HG02623 (cell line): ENCODE data around the gene ADM2.

ENCODE experiments used
- ATAC-seq: cut with Tn5 transposase; IDR thresholded peaks from one replicate; pipeline ENCODE4 v1.9.1; 2021; ENCODE audit warnings: moderate library complexity; ENCODE audit not compliant: unreplicated experiment

The ADM2 gene

GRCh38 chr22:50467341-50467740 lies 14.0 kb upstream of the ADM2 start:
- ATAC-seq = no peak

DNA sequence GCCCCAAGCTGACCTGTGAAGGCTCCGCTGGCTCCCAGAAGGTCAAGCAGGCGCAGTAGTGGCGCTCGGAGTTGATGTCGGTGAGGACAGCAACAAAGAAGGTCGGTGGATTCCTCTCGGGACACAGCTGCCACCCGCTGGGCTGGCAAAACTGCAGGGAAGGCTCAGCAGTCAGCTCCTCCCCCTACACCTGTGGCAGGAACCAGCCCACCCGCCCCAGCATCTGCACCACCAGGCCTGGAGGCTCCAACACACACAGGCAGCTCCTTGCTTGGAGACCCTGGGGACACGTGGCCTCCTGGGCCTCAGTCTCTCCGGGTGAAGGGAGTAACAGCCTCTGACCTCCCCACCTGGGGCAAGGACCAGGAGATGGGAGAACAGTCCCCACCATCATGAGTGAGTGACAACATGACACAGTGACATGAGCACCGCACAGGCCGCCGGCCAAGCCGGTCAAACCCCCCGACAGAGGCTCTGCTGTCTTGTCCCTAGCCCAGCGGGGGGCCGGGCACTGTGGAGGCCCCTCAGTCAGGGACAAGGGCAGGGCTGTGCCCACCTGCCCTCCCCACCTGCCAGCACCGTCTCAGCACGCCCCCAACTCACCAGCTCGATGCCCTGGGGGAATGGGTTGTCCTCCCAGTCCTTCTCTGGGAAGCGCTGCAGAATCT lies 13.4 kb upstream of the ADM2 start:
- ATAC-seq = no peak

- ATAC-seq = no peak
Measured at GRCh38 chr22:50468626-50469025, 12.7 kb upstream of the ADM2 start.

DNA sequence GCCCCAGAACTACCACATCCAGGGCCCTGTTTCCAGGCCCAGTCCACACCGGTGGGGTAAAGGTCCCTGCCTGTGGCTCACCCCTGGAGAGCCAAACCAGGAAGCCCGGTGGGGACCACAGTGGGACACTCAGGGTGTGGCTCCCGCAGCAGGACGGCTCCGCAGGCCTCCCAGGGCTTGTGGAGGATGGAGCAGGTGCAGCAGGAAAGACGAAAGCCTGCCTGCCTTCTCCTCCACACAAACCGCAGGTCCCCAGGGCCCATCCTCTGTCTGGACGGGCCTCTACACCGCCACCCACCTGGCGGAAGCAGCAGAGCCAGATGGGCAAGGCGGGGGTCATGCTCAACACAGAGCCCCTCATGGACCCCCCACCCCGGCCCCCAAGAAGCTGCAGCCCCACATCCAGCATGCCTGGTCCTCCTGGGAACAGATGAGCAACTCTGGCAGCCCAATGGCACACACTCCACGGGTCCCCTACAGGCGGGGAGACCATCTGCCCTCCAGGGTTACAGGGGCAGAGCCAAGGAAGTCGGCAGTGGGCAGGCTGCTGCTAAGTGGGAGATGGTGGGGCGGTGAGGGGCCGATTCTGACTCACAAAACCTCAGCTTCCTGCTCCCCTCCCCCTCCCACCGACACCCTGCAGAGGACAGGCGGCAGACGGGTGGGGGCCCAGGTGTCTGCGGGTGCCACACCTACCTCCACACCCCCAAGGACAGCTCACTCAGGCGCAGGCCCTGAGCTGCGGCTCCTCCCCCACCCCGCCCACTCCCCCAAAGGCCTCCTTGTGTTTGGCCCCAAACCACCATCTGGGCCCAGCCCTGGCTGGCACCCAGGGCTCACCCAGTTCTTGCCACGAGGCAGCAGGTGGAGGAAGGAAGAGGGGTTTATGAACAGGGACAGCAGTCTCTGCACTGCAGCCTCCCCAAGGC lies 11.7 kb upstream of the ADM2 start:
- ATAC-seq = peak; percentile 41

- no peak for ATAC-seq
Measured at GRCh38 chr22:50470491-50470890, 10.9 kb upstream of the ADM2 start.

GRCh38 chr22:50471197-50471847 lies 10.0 kb upstream of the ADM2 start:
- no peak for ATAC-seq

DNA sequence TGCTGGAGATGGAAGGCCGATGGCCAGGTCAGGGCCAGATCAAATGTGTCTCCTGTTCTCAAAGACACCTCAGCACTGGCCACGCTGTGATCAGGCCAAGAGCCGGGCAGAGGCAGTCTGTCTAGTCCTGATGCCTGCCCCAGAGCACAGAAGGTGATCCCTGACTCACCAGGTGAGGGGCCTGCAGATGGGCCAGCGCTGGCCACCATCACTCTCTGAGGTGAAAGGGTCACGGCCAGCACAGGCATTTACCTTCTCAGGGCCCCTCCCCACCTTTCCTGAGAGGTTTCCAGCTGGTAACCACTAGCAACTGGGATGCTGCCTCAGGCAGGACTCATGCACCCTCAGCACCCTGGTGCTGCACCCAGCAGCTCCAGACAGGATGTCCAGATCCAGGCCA lies 9.4 kb upstream of the ADM2 start:
- ATAC-seq = no peak

GRCh38 chr22:50473088-50473487 lies 8.3 kb upstream of the ADM2 start:
- ATAC-seq = no peak

- no peak for ATAC-seq
Measured at GRCh38 chr22:50473855-50474671, 7.3 kb upstream of the ADM2 start.

DNA sequence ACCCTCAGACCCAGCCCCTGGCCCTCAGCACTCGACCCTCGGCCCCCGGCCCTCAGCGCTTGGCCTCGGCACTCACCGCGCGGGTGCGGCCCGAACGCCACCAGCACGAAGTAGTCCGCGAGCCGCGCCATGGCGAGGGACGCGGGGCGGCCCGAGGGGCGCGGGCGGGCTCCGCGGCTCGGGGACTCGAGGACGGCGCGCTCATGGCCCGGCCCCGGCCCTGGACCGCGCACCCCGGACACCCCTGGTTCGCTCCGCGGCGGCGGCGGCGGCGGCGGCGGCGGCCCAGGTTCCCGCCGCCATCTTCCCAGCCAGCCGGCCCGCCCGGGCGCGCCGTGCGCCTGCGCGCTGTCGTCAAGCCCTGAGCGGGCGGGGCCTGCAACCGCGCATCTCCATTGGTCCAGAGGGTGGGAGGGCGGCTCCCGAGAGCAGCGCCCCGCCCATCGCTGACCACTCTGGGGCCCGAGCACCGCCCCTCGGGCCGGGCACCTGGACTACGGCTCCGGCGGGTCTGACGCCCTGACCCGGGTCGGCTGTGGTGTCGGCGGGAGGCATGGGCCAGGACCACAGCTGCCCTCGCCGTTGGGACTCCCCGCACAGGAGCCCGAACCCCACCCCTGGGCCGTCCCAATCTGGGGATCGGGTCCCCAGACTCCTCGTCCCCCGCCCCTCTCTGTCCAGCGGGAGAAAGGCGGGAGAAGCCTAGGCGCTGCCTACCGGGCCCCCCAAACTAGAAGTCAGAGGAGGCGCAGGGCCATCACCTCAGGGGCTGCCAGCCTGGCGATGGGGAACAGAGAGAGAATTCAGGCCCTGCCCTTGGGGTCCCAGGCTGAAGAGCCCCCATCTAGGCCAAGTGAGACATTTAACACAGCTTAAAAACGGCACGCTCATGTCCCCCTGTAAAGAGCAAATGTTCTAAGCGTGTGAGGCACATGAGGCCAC lies 6.4 kb upstream of the ADM2 start, which contains the start of gene SBF1:
Gene SBF1, minus strand, starts transcription at position 326 of the 942 bp plus-strand sequence. Its CDS starts 195 bp downstream, at position 131.
- peak; percentile 79 for ATAC-seq

DNA sequence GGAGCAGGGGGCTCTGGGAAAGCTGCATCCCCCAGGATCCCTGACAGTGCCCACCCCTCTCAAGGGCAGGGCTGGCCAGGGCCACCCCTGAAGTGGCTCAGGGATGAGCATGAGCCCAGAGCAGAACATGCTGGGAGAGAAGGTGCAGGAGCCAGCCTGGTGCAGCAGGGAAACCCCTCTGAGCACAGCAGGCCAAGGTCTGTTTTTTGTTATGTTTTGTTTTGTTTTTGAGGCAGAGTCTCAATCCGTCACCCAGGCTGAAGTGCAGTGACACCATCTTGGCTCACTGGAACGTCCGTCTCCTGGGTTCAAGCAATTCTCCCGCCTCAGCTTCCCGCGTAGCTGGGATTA lies 5.7 kb upstream of the ADM2 start:
- no peak for ATAC-seq

DNA sequence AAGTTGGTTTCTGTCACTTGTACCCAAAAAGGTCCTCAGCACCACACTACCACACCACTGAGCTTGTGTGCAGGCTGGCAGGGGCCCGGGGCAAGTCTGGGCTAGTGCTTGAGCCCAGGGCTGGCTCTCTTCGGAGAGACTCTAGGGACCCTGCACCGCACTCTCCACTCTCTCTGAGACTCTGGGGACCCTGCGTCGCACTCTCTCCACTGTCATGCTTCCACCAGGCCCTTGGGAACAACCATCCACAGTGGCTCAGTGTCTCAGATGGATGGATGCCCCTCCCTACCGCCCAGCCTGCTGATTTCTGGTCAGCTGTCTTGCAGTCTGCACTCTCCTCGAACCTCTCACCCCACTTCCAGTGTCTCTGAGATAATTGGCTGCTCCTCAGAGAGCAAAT lies 4.5 kb upstream of the ADM2 start:
- no peak for ATAC-seq

GRCh38 chr22:50477923-50478322 lies 3.4 kb upstream of the ADM2 start:
- no peak for ATAC-seq

GRCh38 chr22:50479721-50480120 lies 1.6 kb upstream of the ADM2 start:
- no peak for ATAC-seq

- ATAC-seq = no peak
Measured at GRCh38 chr22:50481045-50481439, 301 bp upstream of the ADM2 start.

DNA sequence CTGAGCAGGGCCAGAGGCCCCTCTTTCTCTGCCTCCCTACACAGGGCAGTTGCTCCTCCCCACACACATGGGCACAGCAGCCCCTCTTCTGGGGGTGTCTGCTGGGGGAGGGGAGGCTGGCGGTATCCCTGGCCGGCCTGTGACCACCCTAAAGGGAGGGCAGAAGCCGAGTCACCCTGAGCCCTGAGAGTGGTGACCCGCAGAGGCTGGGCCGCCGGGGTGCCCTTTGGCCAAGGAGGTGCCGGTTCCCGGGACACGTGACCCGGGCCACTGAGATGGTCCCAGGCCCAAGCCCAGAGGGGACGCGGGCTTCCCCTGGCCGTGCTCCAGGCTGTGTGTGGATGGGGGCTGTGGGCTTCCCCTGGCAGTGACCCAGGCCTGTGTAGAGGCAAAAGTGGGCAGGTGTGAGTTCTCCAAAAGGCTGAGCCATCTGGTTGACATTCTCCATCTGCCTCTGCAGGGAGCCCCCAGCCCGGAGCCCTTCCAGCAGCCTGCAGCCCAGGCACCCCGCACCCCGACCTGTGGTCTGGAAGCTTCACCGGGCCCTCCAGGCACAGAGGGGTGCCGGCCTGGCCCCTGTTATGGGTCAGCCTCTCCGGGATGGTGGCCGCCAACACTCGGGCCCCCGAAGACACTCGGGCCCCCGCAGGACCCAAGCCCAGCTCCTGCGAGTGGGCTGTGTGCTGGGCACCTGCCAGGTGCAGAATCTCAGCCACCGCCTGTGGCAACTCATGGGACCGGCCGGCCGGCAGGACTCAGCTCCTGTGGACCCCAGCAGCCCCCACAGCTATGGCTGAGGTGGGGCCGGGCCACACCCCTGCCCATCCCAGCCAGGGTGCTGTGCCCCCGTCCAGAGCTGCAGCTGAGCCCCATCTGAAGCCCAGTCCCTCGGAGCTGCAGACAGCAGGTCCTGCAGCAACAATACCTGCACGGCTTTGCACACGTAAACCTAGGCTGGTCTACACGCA lies 1.0 kb downstream of the ADM2 start:
- ATAC-seq = no peak

GRCh38 chr22:50483106-50483505 lies 1.8 kb downstream of the ADM2 start:
- ATAC-seq = no peak

DNA sequence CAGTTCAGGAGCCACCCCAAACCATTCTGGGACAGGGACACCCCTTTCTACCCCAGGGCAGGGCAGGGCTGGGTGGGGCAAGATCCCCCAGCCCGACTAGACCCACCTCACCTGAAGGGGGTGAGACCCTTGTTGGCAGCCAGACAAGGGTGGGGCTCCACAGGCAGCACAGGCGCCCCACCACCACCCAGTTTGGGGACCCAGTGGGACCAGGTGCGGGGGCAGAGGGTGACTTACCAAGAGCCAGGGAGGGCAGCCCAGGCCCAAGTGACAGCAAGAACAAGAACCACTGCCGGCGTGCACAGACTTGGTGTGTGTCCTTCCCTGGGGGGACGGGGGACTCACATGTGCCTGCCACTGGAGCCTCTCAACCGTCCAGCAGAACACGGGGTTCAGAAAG lies 2.2 kb downstream of the ADM2 start:
- ATAC-seq = no peak
